Stomach (tissue), 9 donors: ENCODE results near the gene CAPS. TPM values are rescaled to one million over a fixed set of nuclear protein-coding genes. Genes with fewer than 3 reads are reported as not detected.

ENCODE experiments used
- DNase-seq, 2 donors: peaks; one replicate each; pipeline versions ENCODE4 v3.0.0 to v3.0.0-alpha.2; 2013 to 2019
- H3K27ac ChIP-seq, 5 donors: fragments of 200-600 bp in 4 of 5; sonication (generic) in 4 of 5; one replicate each; pipeline ENCODE4 v1.5.1; 2013 to 2019; ENCODE audit warnings: mild to moderate bottlenecking in 1 of 5, moderate library complexity in 1 of 5
- H3K27me3 ChIP-seq, 3 donors: fragments of 200-600 bp; sonication (generic); one replicate each; pipeline ENCODE4 v1.5.1; 2017 to 2019; ENCODE audit warnings: mixed run types in 1 of 3
- H3K36me3 ChIP-seq, 4 donors: fragments of 200-600 bp; sonication (generic); 1 replicate in 3 of 4; 2 replicates in 1 of 4; pipeline ENCODE4 v1.5.1; 2016 to 2019
- H3K4me1 ChIP-seq, 4 donors: fragments of 200-600 bp; sonication (generic); one replicate each; pipeline ENCODE4 v1.5.1; 2016 to 2019
- H3K4me3 ChIP-seq, 4 donors: fragments of 200-600 bp; sonication (generic) in 3 of 4; one replicate each; pipeline ENCODE4 v1.5.1; 2016 to 2019; ENCODE audit warnings: mild to moderate bottlenecking in 1 of 4
- H3K9me3 ChIP-seq, 4 donors: fragments of 200-600 bp; sonication (generic); one replicate each; pipeline ENCODE4 v1.5.1; 2016 to 2019
- EP300 ChIP-seq: sonication (generic); formaldehyde crosslinking; IDR thresholded peaks from one replicate; pipeline ENCODE4 v1.6.1; 2017; ENCODE audit warnings: antibody characterized with exemption
- POLR2A ChIP-seq, 4 donors: fragments of 450-650 bp; IDR thresholded peaks; one replicate each; pipeline ENCODE4 v1.6.1; 2016; ENCODE audit warnings: antibody characterized with exemption in 4 of 4, control low read depth in 2 of 4, mild to moderate bottlenecking in 1 of 4, moderate library complexity in 1 of 4
- POLR2AphosphoS5 ChIP-seq, 3 donors: sonication (generic); formaldehyde crosslinking; IDR thresholded peaks; one replicate each; pipeline ENCODE4 v1.6.1; 2016; ENCODE audit warnings: antibody characterized with exemption in 3 of 3
- WGBS, 5 donors: extraction: QIAGEN DNeasy Blood & Tissue Kit in 3 of 5; methylation state at CpG; one replicate each; pipeline versions ENCODE4 v1.1.5 to v1.1.7; 2013 to 2018; 5-methylcytosine and 5-hydroxymethylcytosine counted together
- intact Hi-C: fragments of 100-400 bp; cut with DNase I; formaldehyde crosslinking; loops from one replicate; pipeline ENCODE4 v1.15.1; 2023; ENCODE audit warnings: low total_unique reads
- polyA plus RNA-seq, 3 donors: library from polyadenylated mRNA; stranded (reverse); fragments of 200-250 nt; gene quantifications; one replicate each; pipeline ENCODE4 v1.2.3, GENCODE V29; 2013
- total RNA-seq, 5 donors: library from RNA; depleted of rRNA; stranded (reverse); fragments of >200 nt; gene quantifications; one replicate each; pipeline versions ENCODE4 v1.1.0 to v1.2.3, GENCODE V29; 2014 to 2016
- TF ChIP-seq, protein P1 (sequence below), 7 experiments: fragments of 450-650 bp in 4 of 7; fragments of 200-600 bp in 3 of 7; sonication (generic) in 3 of 7; IDR thresholded peaks; one replicate each; pipeline ENCODE4 v1.5.1; 2016 to 2019; ENCODE audit warnings: antibody characterized with exemption in 7 of 7, control low read depth in 2 of 7, mild to moderate bottlenecking in 1 of 7
- donor health status: healthy with polysubstance abuse.
- donor health status: Bipolar disorder and iron deficiency.
- donor health status: healthy.

The CAPS gene
- total and polyA plus RNA-seq, 8 donors = 27.2 to 143 (median 47.2) TPM

DNA sequence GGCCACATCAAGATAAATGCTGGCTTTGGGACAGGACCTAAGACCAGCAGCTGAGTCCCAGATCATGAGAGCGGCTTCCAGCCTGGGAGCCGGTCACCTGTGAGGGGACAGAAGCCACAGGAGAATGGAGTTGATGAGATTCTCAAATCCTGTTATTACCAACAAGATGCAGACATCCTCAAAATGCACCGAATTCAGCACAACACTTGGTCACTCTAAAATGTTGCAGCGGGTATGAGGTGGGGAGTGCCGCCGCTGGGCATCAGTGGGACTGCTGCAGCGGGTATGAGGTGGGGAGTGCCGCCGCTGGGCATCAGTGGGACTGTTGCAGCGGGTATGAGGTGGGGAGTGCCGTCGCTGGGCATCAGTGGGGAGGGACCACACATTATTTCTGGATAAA, 42.7 kb downstream of the CAPS start:
- H3K4me1 ChIP-seq = peaks cover 83 to 100% (median 98%) of the 10 kb centered on the region in 4 donors
- no peaks in the 10 kb centered on the region for H3K9me3 ChIP-seq
- WGBS, 5 donors = 63 to 84% (median 75%) methylated on average over 12 of the region's 12 CpGs
- no peak for DNase-seq
- no peak overlapping the region for H3K4me3 ChIP-seq
- H3K36me3 ChIP-seq = peaks cover 0 to 5% (median 2%) of the 10 kb centered on the region in 4 donors
- intact Hi-C loops = no loop called here
- peak overlapping the region in 4 of 5 donors; percentile 41 to 84 (median 61) for H3K27ac ChIP-seq
- no peak for TF ChIP-seq EP300
- TF ChIP-seq, protein P1, sequence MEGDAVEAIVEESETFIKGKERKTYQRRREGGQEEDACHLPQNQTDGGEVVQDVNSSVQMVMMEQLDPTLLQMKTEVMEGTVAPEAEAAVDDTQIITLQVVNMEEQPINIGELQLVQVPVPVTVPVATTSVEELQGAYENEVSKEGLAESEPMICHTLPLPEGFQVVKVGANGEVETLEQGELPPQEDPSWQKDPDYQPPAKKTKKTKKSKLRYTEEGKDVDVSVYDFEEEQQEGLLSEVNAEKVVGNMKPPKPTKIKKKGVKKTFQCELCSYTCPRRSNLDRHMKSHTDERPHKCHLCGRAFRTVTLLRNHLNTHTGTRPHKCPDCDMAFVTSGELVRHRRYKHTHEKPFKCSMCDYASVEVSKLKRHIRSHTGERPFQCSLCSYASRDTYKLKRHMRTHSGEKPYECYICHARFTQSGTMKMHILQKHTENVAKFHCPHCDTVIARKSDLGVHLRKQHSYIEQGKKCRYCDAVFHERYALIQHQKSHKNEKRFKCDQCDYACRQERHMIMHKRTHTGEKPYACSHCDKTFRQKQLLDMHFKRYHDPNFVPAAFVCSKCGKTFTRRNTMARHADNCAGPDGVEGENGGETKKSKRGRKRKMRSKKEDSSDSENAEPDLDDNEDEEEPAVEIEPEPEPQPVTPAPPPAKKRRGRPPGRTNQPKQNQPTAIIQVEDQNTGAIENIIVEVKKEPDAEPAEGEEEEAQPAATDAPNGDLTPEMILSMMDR (IDR thresholded peaks at IDR 0.05) = no peak
- no peak for TF ChIP-seq POLR2AphosphoS5 (IDR thresholded peaks at IDR 0.05)
- no peak for TF ChIP-seq POLR2A (IDR thresholded peaks at IDR 0.05)
- no peaks in the 10 kb centered on the region for H3K27me3 ChIP-seq

DNA sequence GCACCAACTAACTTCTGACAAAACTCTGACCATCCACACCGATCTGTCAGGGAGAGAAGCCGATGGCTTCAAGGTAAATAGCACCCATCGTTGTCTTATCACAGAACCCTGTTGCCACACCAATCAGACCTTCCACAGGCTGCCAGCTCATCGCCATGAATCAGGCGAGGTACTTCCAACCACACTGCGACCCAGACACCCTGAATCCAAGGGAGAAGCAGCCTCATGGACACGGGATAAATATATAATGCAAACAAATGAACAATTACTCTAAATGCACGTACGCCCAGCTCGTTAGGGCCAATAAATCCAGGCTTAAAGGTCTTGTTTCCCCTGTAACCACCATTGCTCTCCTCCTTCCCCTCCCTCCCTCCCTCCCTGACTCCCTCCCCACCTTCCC, 43.1 kb downstream of the CAPS start:
- no peak for DNase-seq
- no peaks in the 10 kb centered on the region for H3K9me3 ChIP-seq
- H3K36me3 ChIP-seq = peaks cover 0 to 5% (median 2%) of the 10 kb centered on the region in 4 donors
- intact Hi-C loops = no loop called here
- no peaks in the 10 kb centered on the region for H3K27me3 ChIP-seq
- TF ChIP-seq, protein P1 (IDR thresholded peaks at IDR 0.05) = no peak
- TF ChIP-seq EP300 (no peak), POLR2AphosphoS5 (IDR thresholded peaks at IDR 0.05) (no peak), POLR2A (IDR thresholded peaks at IDR 0.05) (no peak)
- peaks cover 83 to 100% (median 98%) of the 10 kb centered on the region in 4 donors for H3K4me1 ChIP-seq
- H3K27ac ChIP-seq = peak overlapping the region in 2 of 5 donors; percentile 80 to 84
- no peak overlapping the region for H3K4me3 ChIP-seq
- WGBS, 5 donors = 42 to 60% (median 52%) methylated on average over 10 of the region's 10 CpGs

DNA sequence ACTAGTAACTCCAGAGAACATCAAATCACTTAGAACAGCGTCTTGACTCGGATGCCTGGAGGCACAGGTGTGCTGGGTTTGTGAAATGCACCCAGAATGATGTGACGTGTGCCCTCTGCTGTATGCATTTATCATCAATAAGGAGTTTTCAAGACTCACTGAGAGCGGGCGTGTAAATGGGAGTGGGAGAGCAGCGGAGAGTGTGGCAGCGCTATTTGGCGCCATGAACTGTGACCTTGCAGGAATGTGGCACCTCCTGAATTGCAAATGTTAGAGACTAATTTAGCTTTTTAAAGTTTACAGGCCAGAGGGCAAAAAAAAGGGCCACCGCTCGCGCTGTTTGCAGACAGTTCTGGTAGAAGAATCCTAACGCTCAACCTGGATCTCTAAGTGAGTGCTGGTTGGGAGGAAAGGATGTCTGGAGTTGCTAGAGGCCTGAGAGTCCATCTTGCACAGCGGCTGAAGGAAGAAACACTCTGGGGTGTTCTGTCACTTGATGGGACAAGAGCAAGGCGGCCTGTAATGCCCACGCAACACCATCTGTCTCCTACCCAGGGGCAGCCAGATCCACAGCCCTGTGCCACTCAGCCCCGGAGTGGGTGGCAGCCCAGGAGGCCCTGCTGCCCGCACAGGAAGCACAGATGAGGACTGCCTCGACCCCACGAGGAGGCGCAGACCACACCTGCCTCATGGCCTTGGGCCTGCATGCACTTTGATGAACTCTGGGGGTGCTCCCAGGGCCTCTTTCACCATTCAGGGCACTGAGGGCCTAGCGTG, 44.2 kb downstream of the CAPS start:
- no peak for DNase-seq
- H3K27me3 ChIP-seq = no peaks in the 10 kb centered on the region
- peak overlapping the region in 3 of 5 donors; percentile 75 to 84 (median 84) for H3K27ac ChIP-seq
- intact Hi-C loops = no loop called here
- 64 to 75% (median 71%) methylated on average over 15 to 21 of the region's 21 CpGs for WGBS, 5 donors
- H3K4me3 ChIP-seq = no peak overlapping the region
- TF ChIP-seq EP300 (no peak), POLR2AphosphoS5 (IDR thresholded peaks at IDR 0.05) (no peak), POLR2A (IDR thresholded peaks at IDR 0.05) (no peak)
- TF ChIP-seq, protein P1 (IDR thresholded peaks at IDR 0.05) = no peak
- peaks cover 0 to 5% (median 2%) of the 10 kb centered on the region in 4 donors for H3K36me3 ChIP-seq
- H3K9me3 ChIP-seq = no peaks in the 10 kb centered on the region
- H3K4me1 ChIP-seq = peaks cover 83 to 100% (median 97%) of the 10 kb centered on the region in 4 donors

DNA sequence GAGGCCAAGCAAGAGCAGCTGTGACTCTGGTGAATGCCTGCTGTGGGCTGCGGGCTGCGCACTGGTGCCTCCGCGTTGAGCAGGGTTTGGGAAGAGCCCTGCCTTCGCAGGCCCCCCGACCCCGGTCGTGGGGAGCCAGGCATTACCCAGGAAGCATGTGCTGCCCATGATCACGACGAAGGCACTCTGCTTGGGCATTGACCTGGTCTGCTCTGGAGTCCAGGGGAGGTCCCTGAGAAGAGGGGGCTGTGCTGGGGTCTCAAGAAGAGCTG, 44.7 kb downstream of the CAPS start:
- Histone ChIP-seq H3K36me3 (peaks cover 0 to 5% (median 2%) of the 10 kb centered on the region in 4 donors), H3K4me3 (no peak overlapping the region), H3K4me1 (peaks cover 80 to 100% (median 95%) of the 10 kb centered on the region in 4 donors), H3K27me3 (no peaks in the 10 kb centered on the region), H3K9me3 (no peaks in the 10 kb centered on the region), H3K27ac (peak overlapping the region in 3 of 5 donors; percentile 75 to 84 (median 84))
- TF ChIP-seq, protein P1 (IDR thresholded peaks at IDR 0.05) = no peak
- TF ChIP-seq EP300 = no peak
- TF ChIP-seq POLR2AphosphoS5 (IDR thresholded peaks at IDR 0.05) = no peak
- no peak for TF ChIP-seq POLR2A (IDR thresholded peaks at IDR 0.05)
- DNase-seq = no peak
- 85 to 94% (median 90%) methylated on average over 10 of the region's 10 CpGs for WGBS, 5 donors
- intact Hi-C loops = no loop called here
